ENCODE data around the gene LGALS4. TPM values are rescaled to one million over a fixed set of nuclear protein-coding genes. Genes with fewer than 3 reads are reported as not detected.
"Not testable (repeated sequence)": the region's sequence is repeated elsewhere in the genome, so short reads cannot be mapped to it uniquely, and the experiment has no call there.

Gene LGALS4
- polyA plus RNA-seq, 1 experiment = 0.07 TPM

- Histone ChIP-seq H3K27me3 (ENCODE audit: control insufficient read depth, insufficient read depth, low read length) (no peaks in the 10 kb centered on the region), H3K9me3 (ENCODE audit: control insufficient read depth, insufficient read depth, low read length) (peaks cover 3% of the 10 kb centered on the region; the same call in 1 of the 2 replicates), H3K4me3 (ENCODE audit: low read depth, low read length) (no peak overlapping the region), H3K27ac (ENCODE audit: low read depth, low read length) (no peak overlapping the region)
- ChIA-PET POLR2A (interaction anchor here (0.7 to 1.5 kb wide), 6 partner anchors 30 to 632 kb away, joined by 3 to 4 read pairs (median 3); partner anchors contain the start of gene ECH1), CTCF (interaction anchor here (0.5 to 1.8 kb wide), 17 partner anchors 9 to 220 kb away, joined by 3 to 10 read pairs (median 4); partner anchors contain the start of genes ECH1, MRPS12, NFKBIB and SARS2)
- TF ChIP-seq, protein P1, sequence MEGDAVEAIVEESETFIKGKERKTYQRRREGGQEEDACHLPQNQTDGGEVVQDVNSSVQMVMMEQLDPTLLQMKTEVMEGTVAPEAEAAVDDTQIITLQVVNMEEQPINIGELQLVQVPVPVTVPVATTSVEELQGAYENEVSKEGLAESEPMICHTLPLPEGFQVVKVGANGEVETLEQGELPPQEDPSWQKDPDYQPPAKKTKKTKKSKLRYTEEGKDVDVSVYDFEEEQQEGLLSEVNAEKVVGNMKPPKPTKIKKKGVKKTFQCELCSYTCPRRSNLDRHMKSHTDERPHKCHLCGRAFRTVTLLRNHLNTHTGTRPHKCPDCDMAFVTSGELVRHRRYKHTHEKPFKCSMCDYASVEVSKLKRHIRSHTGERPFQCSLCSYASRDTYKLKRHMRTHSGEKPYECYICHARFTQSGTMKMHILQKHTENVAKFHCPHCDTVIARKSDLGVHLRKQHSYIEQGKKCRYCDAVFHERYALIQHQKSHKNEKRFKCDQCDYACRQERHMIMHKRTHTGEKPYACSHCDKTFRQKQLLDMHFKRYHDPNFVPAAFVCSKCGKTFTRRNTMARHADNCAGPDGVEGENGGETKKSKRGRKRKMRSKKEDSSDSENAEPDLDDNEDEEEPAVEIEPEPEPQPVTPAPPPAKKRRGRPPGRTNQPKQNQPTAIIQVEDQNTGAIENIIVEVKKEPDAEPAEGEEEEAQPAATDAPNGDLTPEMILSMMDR (IDR thresholded peaks at IDR 0.05; ENCODE audit: low read depth, low read length) = peak; percentile 62
- DNase-seq (ENCODE audit: low read depth, low spot score) = peak; percentile 16
Observed at GRCh38 chr19:38769635-38770211, 43.0 kb downstream of the LGALS4 start.

DNA sequence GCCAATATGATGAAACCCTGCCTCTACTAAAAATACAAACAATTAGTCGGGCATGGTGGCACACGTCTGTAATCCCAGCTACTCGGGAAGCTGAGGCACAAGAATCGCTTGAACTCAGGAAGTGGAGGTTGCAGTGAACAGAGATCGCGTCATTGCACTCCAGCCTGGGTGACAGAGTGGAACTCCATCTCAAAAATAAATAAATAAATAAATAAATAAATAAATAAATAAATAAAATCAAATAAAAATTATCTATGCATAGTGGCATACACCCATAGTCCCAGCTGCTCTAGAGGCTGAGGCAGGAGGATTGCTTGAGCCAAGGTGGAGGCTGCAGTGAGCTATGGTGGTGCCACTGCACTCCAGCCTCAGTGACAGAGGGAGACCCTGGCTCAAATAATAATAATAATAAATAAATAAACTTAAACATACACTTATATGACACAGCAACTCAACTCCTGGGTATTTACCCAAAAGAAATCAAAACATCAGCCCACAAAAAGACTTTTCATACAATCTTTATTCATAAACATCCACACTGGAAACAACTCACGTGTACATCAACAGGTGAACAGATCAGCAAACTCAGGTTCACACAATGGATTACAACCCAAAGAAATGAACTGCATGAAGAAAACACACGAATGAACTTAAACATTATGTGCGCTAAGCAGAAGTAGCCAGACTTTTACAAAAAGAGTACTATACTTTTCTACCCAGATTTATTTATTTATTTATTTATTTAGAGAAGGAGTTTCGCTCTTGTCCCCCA is 46.3 kb downstream of the LGALS4 start:
- Histone ChIP-seq H3K27me3 (ENCODE audit: control insufficient read depth, insufficient read depth, low read length) (no peaks in the 10 kb centered on the region), H3K9me3 (ENCODE audit: control insufficient read depth, insufficient read depth, low read length) (peaks cover 3% of the 10 kb centered on the region; the same call in 1 of the 2 replicates), H3K4me3 (ENCODE audit: low read depth, low read length) (no peak overlapping the region), H3K27ac (ENCODE audit: low read depth, low read length) (no peak overlapping the region)
- ChIA-PET POLR2A (no interaction called here), CTCF (interaction anchor here (0.9 kb wide), 1 partner anchor 37 kb away, joined by 3 read pairs; no protein-coding TSS in a partner anchor)
- TF ChIP-seq, protein P1 (IDR thresholded peaks at IDR 0.05; ENCODE audit: low read depth, low read length) = no peak
- DNase-seq (ENCODE audit: low read depth, low spot score) = no peak

DNA sequence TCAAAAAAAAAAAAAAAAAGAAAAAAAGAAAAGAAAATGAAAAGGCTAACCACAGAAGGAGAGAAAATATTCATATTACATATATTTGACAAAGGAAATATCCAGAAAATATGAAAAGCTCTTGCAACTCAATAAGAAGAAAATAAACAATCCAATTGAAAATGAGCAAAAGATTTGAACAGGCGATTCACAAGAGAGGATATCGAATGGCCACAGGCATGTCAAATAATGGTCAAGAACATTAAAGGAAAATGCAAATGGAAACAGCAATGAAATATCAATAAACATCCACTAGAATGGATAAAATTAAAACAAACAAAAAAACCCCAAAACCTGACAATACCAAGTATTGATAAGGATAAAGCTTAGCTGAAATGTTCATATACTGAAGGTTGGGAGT is 47.5 kb downstream of the LGALS4 start:
- H3K27ac ChIP-seq (ENCODE audit: low read depth, low read length) = no peak overlapping the region
- TF ChIP-seq, protein P1 (IDR thresholded peaks at IDR 0.05; ENCODE audit: low read depth, low read length) = no peak
- ChIA-PET CTCF (no interaction called here), POLR2A (interaction anchor here (0.6 kb wide), 1 partner anchor 1943 kb away, joined by 5 read pairs; no protein-coding TSS in a partner anchor)
- no peaks in the 10 kb centered on the region for H3K27me3 ChIP-seq (ENCODE audit: control insufficient read depth, insufficient read depth, low read length)
- H3K4me3 ChIP-seq (ENCODE audit: low read depth, low read length) = no peak overlapping the region
- H3K9me3 ChIP-seq (ENCODE audit: control insufficient read depth, insufficient read depth, low read length) = peaks cover 3% of the 10 kb centered on the region; the same call in 1 of the 2 replicates
- DNase-seq (ENCODE audit: low read depth, low spot score) = no peak

DNA sequence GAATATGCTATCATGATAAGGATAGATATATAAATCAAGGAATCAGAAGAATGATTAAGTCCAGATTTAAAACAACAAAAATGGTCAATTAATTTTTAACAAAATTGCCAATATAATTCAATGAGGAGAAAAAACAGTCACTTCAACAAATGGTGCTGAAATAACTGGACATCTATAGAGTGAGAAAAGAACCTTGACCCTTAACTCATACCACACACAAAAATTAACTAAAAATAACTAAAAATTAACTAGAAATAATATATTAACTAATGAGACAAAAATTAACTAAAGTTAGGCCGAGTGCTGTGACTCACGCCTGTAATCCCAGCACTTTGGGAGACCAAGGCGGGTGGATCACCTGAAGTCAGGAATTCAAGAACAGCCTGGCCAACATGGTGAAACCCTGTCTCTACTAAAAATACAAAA is 48.9 kb downstream of the LGALS4 start:
- no peak overlapping the region for H3K27ac ChIP-seq (ENCODE audit: low read depth, low read length)
- H3K9me3 ChIP-seq (ENCODE audit: control insufficient read depth, insufficient read depth, low read length) = no peaks in the 10 kb centered on the region
- H3K27me3 ChIP-seq (ENCODE audit: control insufficient read depth, insufficient read depth, low read length) = no peaks in the 10 kb centered on the region
- no peak for DNase-seq (ENCODE audit: low read depth, low spot score)
- no peak overlapping the region for H3K4me3 ChIP-seq (ENCODE audit: low read depth, low read length)
- ChIA-PET CTCF (no interaction called here), POLR2A (no interaction called here)
- TF ChIP-seq, protein P1 (IDR thresholded peaks at IDR 0.05; ENCODE audit: low read depth, low read length) = no peak

DNA sequence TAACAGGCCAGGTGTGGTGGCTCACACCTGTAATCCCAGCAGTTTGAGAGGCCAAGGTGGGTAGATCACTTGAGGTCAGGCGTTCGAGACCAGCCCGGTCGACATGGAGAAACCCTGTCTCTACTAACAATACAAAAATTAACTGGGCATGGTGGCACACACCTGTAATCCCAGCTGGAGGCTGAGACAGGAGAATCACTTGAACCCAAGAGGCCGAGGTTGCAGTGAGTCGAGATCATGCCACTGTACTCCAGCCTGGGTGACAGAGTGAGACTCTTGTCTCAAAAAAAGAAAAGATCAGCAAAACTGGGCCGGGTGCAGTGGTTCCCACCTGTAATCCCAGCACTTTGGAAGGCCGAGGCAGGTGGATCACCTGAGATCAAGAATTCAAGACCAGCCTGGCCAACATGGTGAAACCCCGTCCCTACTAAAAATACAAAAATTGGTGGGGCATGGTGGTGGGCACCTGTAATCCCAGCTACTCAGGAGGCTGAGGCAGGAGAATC is 50.8 kb downstream of the LGALS4 start:
- ChIA-PET CTCF (interaction anchor here (0.7 to 1.6 kb wide), 3 partner anchors 8 to 32 kb away, joined by 4 to 10 read pairs (median 4); no protein-coding TSS in a partner anchor), POLR2A (interaction anchor here (0.7 to 1.1 kb wide), 2 partner anchors 69 to 214 kb away, joined by 3 to 6 read pairs; partner anchors contain the start of gene ECH1)
- not testable (repeated sequence) for H3K9me3 ChIP-seq (ENCODE audit: control insufficient read depth, insufficient read depth, low read length); H3K4me3 ChIP-seq (ENCODE audit: low read depth, low read length); H3K27me3 ChIP-seq (ENCODE audit: control insufficient read depth, insufficient read depth, low read length); DNase-seq (ENCODE audit: low read depth, low spot score); H3K27ac ChIP-seq (ENCODE audit: low read depth, low read length)

GRCh38 chr19:38760805-38761517 is 51.8 kb downstream of the LGALS4 start:
- CTCF ChIA-PET = interaction anchor here (0.7 to 1.6 kb wide), 3 partner anchors 9 to 31 kb away, joined by 4 to 10 read pairs (median 4); no protein-coding TSS in a partner anchor
- H3K9me3 ChIP-seq (ENCODE audit: control insufficient read depth, insufficient read depth, low read length); DNase-seq (ENCODE audit: low read depth, low spot score); H3K27me3 ChIP-seq (ENCODE audit: control insufficient read depth, insufficient read depth, low read length); H3K27ac ChIP-seq (ENCODE audit: low read depth, low read length); H3K4me3 ChIP-seq (ENCODE audit: low read depth, low read length): not testable (repeated sequence)
- POLR2A ChIA-PET = interaction anchor here (0.7 to 1.1 kb wide), 2 partner anchors 70 to 215 kb away, joined by 3 to 6 read pairs; partner anchors contain the start of gene ECH1
